ENCODE measurements around the gene DDB1. TPM values are rescaled to one million over a fixed set of nuclear protein-coding genes. Genes with fewer than 3 reads are reported as not detected.
A peak's percentile ranks its signal among the peaks of the same experiment; 100 is the strongest.

Gene DDB1
- polyA plus RNA-seq, 3 donors = 54.1 to 97.2 (median 86.6) TPM

GRCh38 chr11:61349189-61349751, 16.4 kb upstream of the DDB1 start:
- peak overlapping the region; percentile 83 to 93 for H3K27ac ChIP-seq (ENCODE audit: low read depth in 1 of 2, low read length in 2 of 2)
- H3K27me3 ChIP-seq (ENCODE audit: control insufficient read depth in 2 of 2, insufficient read depth in 2 of 2, low read length in 2 of 2) = no peaks in the 10 kb centered on the region
- H3K36me3 ChIP-seq (replicated peaks in 1 of 2; ENCODE audit: control insufficient read depth in 1 of 2, insufficient read depth in 2 of 2, low read length in 2 of 2) = peaks cover 51 to 64% of the 10 kb centered on the region in 2 donors
- 89% methylated on average over 8 of the region's 12 CpGs for whole genome bisulfite sequencing (ENCODE audit: insufficient coverage)
- TF ChIP-seq CTCF (IDR thresholded peaks at IDR 0.05) = no peak
- peaks cover 23 to 29% of the 10 kb centered on the region in 2 donors for H3K4me1 ChIP-seq (ENCODE audit: control insufficient read depth in 1 of 2, insufficient read depth in 2 of 2, low read length in 2 of 2)
- H3K27ac Mint-ChIP-seq = peak overlapping the region; percentile 60 to 99 (median 98)
- H3K4me1 Mint-ChIP-seq = peaks cover 41% of the 10 kb centered on the region
- peaks cover 75 to 85% of the 10 kb centered on the region in 2 donors for H3K36me3 Mint-ChIP-seq
- intact Hi-C loops (cut with micrococcal nuclease) = loop anchor here in 1 of 2 donors (5.0 kb wide), 1 partner anchor 187 kb away; the partner anchor contains the start of gene VPS37C
- no peak overlapping the region for H2AFZ ChIP-seq (ENCODE audit: insufficient read depth, low read depth, low read length, poor library complexity, severe bottlenecking)
- no peak overlapping the region for H3K4me3 Mint-ChIP-seq
- peaks cover 0 to 1% (median 0%) of the 10 kb centered on the region in 3 donors for H3K27me3 Mint-ChIP-seq (ENCODE audit: low read depth in 3 of 3)
- no peaks in the 10 kb centered on the region for H3K79me2 ChIP-seq (ENCODE audit: insufficient read depth, low read length)
- no peak overlapping the region for H3K4me3 ChIP-seq (replicated peaks in 1 of 3; ENCODE audit: low read depth in 2 of 3, low read length in 3 of 3)
- H4K20me1 ChIP-seq (ENCODE audit: insufficient read depth, low read length) = no peaks in the 10 kb centered on the region
- no peaks in the 10 kb centered on the region for H3K9me3 ChIP-seq (replicated peaks in 1 of 2; ENCODE audit: control insufficient read depth in 1 of 2, insufficient read depth in 1 of 2, low read length in 2 of 2)
- DNase-seq = peak in 2 of 3 donors; percentile 17 to 66
- no peaks in the 10 kb centered on the region for H3K9me3 Mint-ChIP-seq
- no peak overlapping the region for H3K9ac ChIP-seq (ENCODE audit: insufficient read depth, low read length, poor library complexity, severe bottlenecking)
- H3K4me2 ChIP-seq (replicated peaks; ENCODE audit: extremely low read depth, low read length, poor library complexity, severe bottlenecking) = no peak overlapping the region

GRCh38 chr11:61347916-61348461, 15.1 kb upstream of the DDB1 start:
- Histone ChIP-seq H4K20me1 (ENCODE audit: insufficient read depth, low read length) (no peaks in the 10 kb centered on the region), H3K79me2 (ENCODE audit: insufficient read depth, low read length) (no peaks in the 10 kb centered on the region), H3K4me1 (ENCODE audit: control insufficient read depth in 1 of 2, insufficient read depth in 2 of 2, low read length in 2 of 2) (peaks cover 23 to 29% of the 10 kb centered on the region in 2 donors), H3K27me3 (ENCODE audit: control insufficient read depth in 2 of 2, insufficient read depth in 2 of 2, low read length in 2 of 2) (no peaks in the 10 kb centered on the region), H3K4me3 (replicated peaks in 1 of 3; ENCODE audit: low read depth in 2 of 3, low read length in 3 of 3) (no peak overlapping the region), H3K36me3 (replicated peaks in 1 of 2; ENCODE audit: control insufficient read depth in 1 of 2, insufficient read depth in 2 of 2, low read length in 2 of 2) (peaks cover 48 to 64% of the 10 kb centered on the region in 2 donors), H3K4me2 (replicated peaks; ENCODE audit: extremely low read depth, low read length, poor library complexity, severe bottlenecking) (no peak overlapping the region), H3K9ac (ENCODE audit: insufficient read depth, low read length, poor library complexity, severe bottlenecking) (peak overlapping the region; percentile 33), H2AFZ (ENCODE audit: insufficient read depth, low read depth, low read length, poor library complexity, severe bottlenecking) (no peak overlapping the region), H3K9me3 (replicated peaks in 1 of 2; ENCODE audit: control insufficient read depth in 1 of 2, insufficient read depth in 1 of 2, low read length in 2 of 2) (no peaks in the 10 kb centered on the region), H3K27ac (ENCODE audit: low read depth in 1 of 2, low read length in 2 of 2) (peak overlapping the region; percentile 83 to 93)
- WGBS (ENCODE audit: insufficient coverage) = 22% methylated on average over 9 of the region's 11 CpGs
- H3K27ac Mint-ChIP-seq = peak overlapping the region; percentile 95 to 99 (median 98)
- H3K27me3 Mint-ChIP-seq (ENCODE audit: low read depth in 3 of 3) = no peaks in the 10 kb centered on the region
- intact Hi-C loops (cut with micrococcal nuclease) = loop anchor here in 1 of 2 donors (1.0 to 5.0 kb wide), 3 partner anchors 9 to 186 kb away; partner anchors contain the start of genes TMEM138 and VPS37C
- peak; percentile 95 to 99 (median 96) for DNase-seq
- H3K4me1 Mint-ChIP-seq = peaks cover 34% of the 10 kb centered on the region
- peaks cover 63 to 75% of the 10 kb centered on the region in 2 donors for H3K36me3 Mint-ChIP-seq
- peak overlapping the region in 1 of 2 donors; percentile 31 for H3K4me3 Mint-ChIP-seq
- no peaks in the 10 kb centered on the region for H3K9me3 Mint-ChIP-seq
- no peak for TF ChIP-seq CTCF (IDR thresholded peaks at IDR 0.05)

Measured in CD14-positive monocyte (primary cell).